Karpas-422 (cell line): ENCODE data around the gene ID2. TPM values are rescaled to one million over a fixed set of nuclear protein-coding genes. Genes with fewer than 3 reads are reported as not detected.

ENCODE experiments used
- DNase-seq: peaks from one replicate; pipeline ENCODE4 v3.0.0-alpha.2; 2015
- H2AFZ ChIP-seq: fragments of 200-600 bp; sonication (generic); 2 replicates; pipeline ENCODE4 v1.6.1; 2014; ENCODE audit warnings: antibody characterized with exemption, low read length, mixed read lengths
- H3K27ac ChIP-seq: fragments of 200-600 bp; sonication (generic); 2 replicates; pipeline ENCODE4 v1.5.1; 2014; ENCODE audit warnings: mild to moderate bottlenecking, low read length, moderate library complexity
- H3K27me3 ChIP-seq: fragments of 200-600 bp; sonication (generic); 2 replicates; pipeline ENCODE4 v1.6.1; 2014; ENCODE audit warnings: low read length, mixed read lengths
- H3K36me3 ChIP-seq: fragments of 200-600 bp; sonication (generic); 2 replicates; pipeline ENCODE4 v1.6.1; 2014; ENCODE audit warnings: low read length, mixed read lengths; ENCODE audit not compliant: insufficient read depth
- H3K4me1 ChIP-seq: fragments of 200-600 bp; sonication (generic); 2 replicates; pipeline ENCODE4 v1.6.1; 2014; ENCODE audit warnings: mild to moderate bottlenecking, low read length, mixed read lengths
- H3K4me2 ChIP-seq: fragments of 200-600 bp; sonication (generic); 2 replicates; pipeline ENCODE4 v1.6.1; 2014; ENCODE audit warnings: low read length, low read depth, mild to moderate bottlenecking; ENCODE audit not compliant: poor library complexity, severe bottlenecking
- H3K4me3 ChIP-seq: fragments of 200-600 bp; sonication (generic); 2 replicates; pipeline ENCODE4 v1.5.1; 2014; ENCODE audit warnings: mild to moderate bottlenecking, antibody characterized with exemption, low read length, mixed read lengths
- H3K79me2 ChIP-seq: fragments of 200-600 bp; sonication (generic); 2 replicates; pipeline ENCODE4 v1.6.1; 2014; ENCODE audit warnings: mild to moderate bottlenecking, low read length, mixed read lengths
- H3K9ac ChIP-seq: fragments of 200-600 bp; sonication (generic); 2 replicates; pipeline ENCODE4 v1.6.0; 2014; ENCODE audit warnings: low read length
- H3K9me2 ChIP-seq: fragments of 200-600 bp; sonication (generic), shearing (Covaris generic); replicated peaks from 2 replicates; pipeline ENCODE4 v1.6.0; 2014; ENCODE audit warnings: mild to moderate bottlenecking, low read length, moderate library complexity; ENCODE audit not compliant: insufficient read depth
- H3K9me3 ChIP-seq: fragments of 300-700, 200-600 bp; sonication (generic); 2 replicates; pipeline ENCODE4 v1.6.1; 2014; ENCODE audit warnings: low read length, mixed read lengths
- H4K20me1 ChIP-seq: fragments of 200-600 bp; sonication (generic); 2 replicates; pipeline ENCODE4 v1.6.1; 2014; ENCODE audit warnings: mild to moderate bottlenecking, antibody characterized with exemption, low read length, low read depth; ENCODE audit not compliant: insufficient read depth
- total RNA-seq: library from RNA; depleted of rRNA; stranded (reverse); fragments of >200 nt; shearing (Covaris generic); gene quantifications from 2 replicates; pipeline ENCODE4 v1.2.3, GENCODE V29; 2014; ENCODE audit warnings: low replicate concordance; rRNA removed

Gene ID2, protein sequence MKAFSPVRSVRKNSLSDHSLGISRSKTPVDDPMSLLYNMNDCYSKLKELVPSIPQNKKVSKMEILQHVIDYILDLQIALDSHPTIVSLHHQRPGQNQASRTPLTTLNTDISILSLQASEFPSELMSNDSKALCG
- total RNA-seq: 33.9 and 57.6 TPM in 2 replicates

DNA sequence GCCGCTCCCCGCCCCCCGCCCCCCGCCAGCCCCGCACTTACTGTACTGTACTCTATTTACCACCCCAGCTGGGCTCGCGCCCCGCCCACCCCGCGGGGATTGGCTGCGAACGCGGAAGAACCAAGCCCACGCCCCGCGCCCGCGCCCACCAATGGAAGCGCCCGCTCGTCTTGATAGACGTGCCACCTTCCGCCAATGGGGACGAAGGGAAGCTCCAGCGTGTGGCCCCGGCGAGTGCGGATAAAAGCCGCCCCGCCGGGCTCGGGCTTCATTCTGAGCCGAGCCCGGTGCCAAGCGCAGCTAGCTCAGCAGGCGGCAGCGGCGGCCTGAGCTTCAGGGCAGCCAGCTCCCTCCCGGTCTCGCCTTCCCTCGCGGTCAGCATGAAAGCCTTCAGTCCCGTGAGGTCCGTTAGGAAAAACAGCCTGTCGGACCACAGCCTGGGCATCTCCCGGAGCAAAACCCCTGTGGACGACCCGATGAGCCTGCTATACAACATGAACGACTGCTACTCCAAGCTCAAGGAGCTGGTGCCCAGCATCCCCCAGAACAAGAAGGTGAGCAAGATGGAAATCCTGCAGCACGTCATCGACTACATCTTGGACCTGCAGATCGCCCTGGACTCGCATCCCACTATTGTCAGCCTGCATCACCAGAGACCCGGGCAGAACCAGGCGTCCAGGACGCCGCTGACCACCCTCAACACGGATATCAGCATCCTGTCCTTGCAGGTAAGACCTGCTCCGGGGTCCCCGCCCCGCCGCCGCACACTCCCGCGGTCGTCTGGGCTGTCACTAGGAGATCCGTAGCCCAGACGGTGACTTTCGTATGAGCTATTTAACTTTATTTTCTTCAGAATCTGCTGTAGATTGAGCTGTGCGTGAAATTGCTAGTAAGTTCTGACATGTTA, at the start of gene ID2:
ID2 (plus strand) TSS at position 271 of the 907 bp plus-strand sequence; CDS start at position 381, 110 bp downstream.
- Histone ChIP-seq H3K4me1 (peaks cover 64% of the 10 kb centered on the region), H3K79me2 (no peaks in the 10 kb centered on the region), H4K20me1 (no peaks in the 10 kb centered on the region; the same call in 1 of the 2 replicates), H3K4me2 (peak within 1 kb of the TSS; percentile 97), H3K27me3 (peaks cover 5% of the 10 kb centered on the region; the same call in 1 of the 2 replicates), H3K9me3 (no peaks in the 10 kb centered on the region), H2AFZ (peak within 1 kb of the TSS; percentile 92), H3K27ac (peak within 1 kb of the TSS; percentile 80), H3K9ac (peak within 1 kb of the TSS; percentile 80), H3K36me3 (no peaks in the 10 kb centered on the region), H3K9me2 (no peaks in the 10 kb centered on the region), H3K4me3 (peak within 1 kb of the TSS; percentile 83)
- peak; percentile 99 for DNase-seq

DNA sequence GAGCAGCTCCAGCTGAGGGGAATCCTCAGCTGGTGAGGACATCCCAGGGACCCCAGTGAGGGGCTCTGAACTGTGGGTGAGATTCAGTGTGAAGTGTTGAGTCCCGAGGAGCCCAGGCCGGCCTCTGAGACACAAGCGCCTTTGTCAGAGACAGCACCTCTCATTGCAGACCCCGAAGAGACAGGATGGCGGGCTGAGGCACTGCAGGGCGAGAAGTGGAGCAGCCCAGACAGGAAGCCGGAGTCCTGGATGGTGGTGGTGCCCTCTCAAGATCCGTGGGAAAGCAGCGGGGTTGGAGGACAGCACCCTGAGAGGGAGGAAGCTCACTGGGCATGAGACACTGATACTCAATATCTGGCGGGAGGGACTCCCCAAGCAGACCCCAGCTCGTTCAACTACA, 49.1 kb upstream of the ID2 start:
- Histone ChIP-seq H3K27ac (no peak overlapping the region), H3K4me3 (no peak overlapping the region), H3K4me1 (peaks cover 18% of the 10 kb centered on the region), H3K79me2 (no peaks in the 10 kb centered on the region), H3K27me3 (no peaks in the 10 kb centered on the region), H3K9ac (no peak overlapping the region), H3K9me2 (no peaks in the 10 kb centered on the region), H3K9me3 (no peaks in the 10 kb centered on the region), H3K36me3 (no peaks in the 10 kb centered on the region), H3K4me2 (no peak overlapping the region), H4K20me1 (no peaks in the 10 kb centered on the region), H2AFZ (no peak overlapping the region)
- DNase-seq: no peak

DNA sequence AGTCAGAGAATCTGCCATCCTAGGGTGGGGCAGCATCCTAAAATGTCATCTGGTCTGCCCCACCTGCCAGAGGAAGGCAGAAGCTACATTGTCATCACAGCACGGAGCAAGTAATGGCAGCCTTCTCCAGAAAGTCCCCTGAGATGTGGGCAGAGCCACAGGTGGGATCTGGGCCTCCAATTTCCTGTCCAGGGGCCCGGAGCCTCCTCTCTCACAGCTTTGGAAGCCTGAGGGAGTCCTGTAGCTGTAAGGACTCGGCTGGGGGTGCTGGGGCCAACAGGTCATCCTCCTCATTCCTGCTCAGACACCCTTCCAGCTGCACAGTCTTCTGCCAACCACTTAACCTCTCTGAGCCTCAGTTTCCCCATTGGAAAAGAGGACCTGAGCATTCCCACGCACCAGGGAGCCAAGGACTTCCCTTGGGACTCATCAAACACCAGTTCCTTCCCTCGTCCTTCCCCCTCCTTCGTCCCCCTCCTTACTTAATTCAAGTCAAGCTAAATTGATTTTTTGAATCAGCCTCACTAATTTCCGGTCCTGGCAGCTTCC, 48.6 kb upstream of the ID2 start:
- Histone ChIP-seq H3K4me1 (peaks cover 18% of the 10 kb centered on the region), H3K27me3 (no peaks in the 10 kb centered on the region), H3K79me2 (no peaks in the 10 kb centered on the region), H4K20me1 (no peaks in the 10 kb centered on the region), H3K4me2 (no peak overlapping the region), H3K9me2 (no peaks in the 10 kb centered on the region), H3K36me3 (no peaks in the 10 kb centered on the region), H2AFZ (no peak overlapping the region), H3K4me3 (no peak overlapping the region), H3K27ac (no peak overlapping the region), H3K9me3 (no peaks in the 10 kb centered on the region), H3K9ac (no peak overlapping the region)
- no peak for DNase-seq

DNA sequence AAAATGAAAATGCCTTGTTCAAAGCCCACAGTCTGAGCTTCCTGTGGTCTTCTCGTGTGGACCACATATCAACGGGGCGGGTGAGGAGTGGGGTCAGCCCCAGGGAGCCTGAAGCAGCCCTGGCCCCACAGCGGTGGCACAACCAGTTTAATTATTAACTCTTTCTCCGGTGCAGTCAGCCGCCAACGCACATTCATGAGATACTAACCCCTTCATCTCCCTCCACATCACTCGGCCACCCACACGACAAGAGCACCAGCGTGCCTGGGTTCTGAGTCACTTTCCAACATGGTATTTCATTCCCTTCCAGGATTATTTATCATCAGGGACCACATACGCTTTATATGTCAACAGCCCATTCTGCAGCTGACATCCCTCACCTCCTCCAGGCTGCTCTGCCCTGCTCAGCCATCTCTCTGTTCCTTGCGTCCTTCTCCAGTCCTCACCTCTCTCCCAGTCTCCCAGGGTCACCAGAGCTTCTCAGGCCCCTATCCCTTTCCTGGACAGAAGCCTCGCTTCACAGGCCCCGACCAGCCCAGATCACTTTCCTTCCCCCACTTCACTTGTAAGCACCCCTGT, 48.0 kb upstream of the ID2 start:
- H3K9me2 ChIP-seq: no peaks in the 10 kb centered on the region
- no peaks in the 10 kb centered on the region for H3K79me2 ChIP-seq
- no peaks in the 10 kb centered on the region for H3K36me3 ChIP-seq
- H3K9ac ChIP-seq: no peak overlapping the region
- no peak overlapping the region for H3K4me3 ChIP-seq
- no peak overlapping the region for H3K4me2 ChIP-seq
- H3K27ac ChIP-seq: no peak overlapping the region
- no peak overlapping the region for H2AFZ ChIP-seq
- H4K20me1 ChIP-seq: no peaks in the 10 kb centered on the region
- H3K4me1 ChIP-seq: peaks cover 13% of the 10 kb centered on the region
- H3K27me3 ChIP-seq: no peaks in the 10 kb centered on the region
- no peaks in the 10 kb centered on the region for H3K9me3 ChIP-seq
- DNase-seq: no peak

DNA sequence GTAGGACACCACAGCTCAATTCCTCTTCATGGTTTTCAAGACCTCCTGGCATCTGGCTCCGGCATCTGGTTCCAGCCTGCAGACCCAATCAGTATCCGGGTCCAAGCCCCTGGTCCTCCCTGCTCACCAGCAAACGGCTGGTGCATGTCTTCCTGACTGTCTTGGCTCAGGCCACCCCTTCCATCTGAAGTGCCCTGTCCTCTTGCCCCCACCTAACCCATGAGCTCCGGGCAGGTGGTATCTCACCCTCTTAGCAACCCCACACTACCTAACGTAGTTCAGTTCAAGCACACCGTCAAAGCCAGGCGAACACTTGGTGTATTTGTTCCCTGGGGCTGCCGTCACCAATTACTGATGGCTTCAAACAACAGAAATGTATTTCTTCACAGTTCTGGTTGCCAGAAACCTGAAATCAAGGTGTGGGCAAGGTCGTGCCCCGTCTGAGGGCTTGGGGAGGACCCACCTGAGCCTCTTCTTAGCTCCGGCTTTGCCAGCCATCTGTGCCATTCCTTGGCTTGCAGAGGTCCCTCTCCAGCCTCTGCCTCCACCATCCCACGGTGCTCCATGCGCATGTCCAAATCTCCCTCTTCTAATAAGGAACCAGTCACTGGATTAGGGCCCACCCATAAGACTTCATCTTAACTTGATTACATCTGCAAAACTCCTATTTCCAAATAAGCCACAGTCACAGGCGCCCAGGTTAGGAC, 47.2 kb upstream of the ID2 start:
- Histone ChIP-seq H3K9me3 (no peaks in the 10 kb centered on the region), H3K9ac (no peak overlapping the region), H3K9me2 (no peaks in the 10 kb centered on the region), H3K4me1 (peaks cover 10% of the 10 kb centered on the region), H2AFZ (no peak overlapping the region), H4K20me1 (no peaks in the 10 kb centered on the region), H3K27me3 (no peaks in the 10 kb centered on the region), H3K4me2 (no peak overlapping the region), H3K27ac (no peak overlapping the region), H3K4me3 (no peak overlapping the region), H3K79me2 (no peaks in the 10 kb centered on the region), H3K36me3 (no peaks in the 10 kb centered on the region)
- no peak for DNase-seq

DNA sequence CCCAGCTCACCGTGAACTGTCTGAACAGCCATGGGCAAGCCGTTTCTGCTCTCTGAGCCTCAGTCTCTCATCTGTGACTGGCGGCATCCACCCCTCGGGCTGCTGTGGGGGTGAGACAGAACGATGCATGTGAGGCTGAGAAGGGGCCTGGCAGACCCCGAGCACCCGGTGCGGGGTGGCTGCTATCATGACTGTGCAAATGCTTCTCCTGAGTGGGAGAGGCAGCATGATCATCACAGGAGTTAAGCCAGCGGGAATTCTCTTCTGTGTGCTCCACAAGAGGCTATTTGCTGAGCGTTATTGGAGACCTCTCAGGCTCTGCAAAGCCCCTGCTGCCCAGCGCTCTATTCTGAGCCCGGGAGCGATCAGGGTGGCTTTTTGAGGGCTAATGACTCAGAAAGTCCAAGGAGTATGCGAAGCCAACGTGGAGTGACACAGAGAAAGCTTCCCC, 45.8 kb upstream of the ID2 start:
- no peak for DNase-seq
- no peak overlapping the region for H3K9ac ChIP-seq
- H3K4me2 ChIP-seq: no peak overlapping the region

DNA sequence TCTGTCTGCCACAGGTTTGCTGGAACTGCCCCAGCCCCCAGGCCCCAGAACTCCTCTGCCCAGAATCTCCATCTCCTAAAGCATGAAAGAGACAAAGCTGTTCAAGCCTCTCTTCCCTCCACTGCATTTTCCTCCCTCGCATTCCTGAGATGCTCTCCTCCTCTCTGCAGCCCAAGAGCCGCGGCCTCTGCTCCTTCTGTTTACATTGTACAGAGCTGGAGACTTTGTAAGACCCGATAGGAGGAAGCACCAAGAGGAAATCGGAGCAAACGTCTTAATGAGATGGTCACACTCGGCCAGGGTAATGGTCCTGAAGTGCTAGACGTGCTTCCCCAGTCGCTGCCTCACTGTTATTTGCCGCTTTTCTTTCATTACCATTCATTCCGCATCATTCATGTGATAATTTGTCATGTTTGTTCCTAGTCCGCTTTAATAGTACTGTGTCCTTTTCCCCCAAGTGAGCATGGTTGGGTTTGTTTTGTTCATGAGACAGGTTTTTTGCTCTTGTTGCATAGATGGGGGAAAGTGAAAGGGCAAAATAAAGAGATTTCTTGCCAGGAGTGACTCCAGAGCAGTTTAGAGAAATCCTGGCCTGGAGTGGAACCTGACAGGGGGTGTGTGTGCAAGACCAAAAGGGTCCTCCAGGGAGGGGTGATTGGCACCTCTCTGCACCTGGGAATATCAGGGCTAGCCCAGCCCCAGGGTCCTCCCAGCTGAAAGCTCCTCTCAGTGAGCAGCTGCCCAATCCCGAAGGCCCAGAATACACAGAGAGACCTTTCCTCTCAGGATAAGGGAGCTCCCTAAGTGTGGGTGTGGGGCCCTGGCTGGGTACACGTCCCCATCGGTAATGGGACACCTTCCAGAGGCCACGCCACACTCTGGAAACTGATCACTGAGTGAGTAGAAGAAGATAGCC, 44.9 kb upstream of the ID2 start:
- no peak for DNase-seq
- Histone ChIP-seq H3K9ac (no peak overlapping the region), H3K4me1 (peaks cover 1% of the 10 kb centered on the region; the same call in 1 of the 2 replicates), H3K27ac (no peak overlapping the region), H3K27me3 (no peaks in the 10 kb centered on the region), H3K9me3 (no peaks in the 10 kb centered on the region), H3K36me3 (no peaks in the 10 kb centered on the region), H3K4me2 (no peak overlapping the region), H2AFZ (no peak overlapping the region), H3K9me2 (no peaks in the 10 kb centered on the region), H3K79me2 (no peaks in the 10 kb centered on the region), H3K4me3 (no peak overlapping the region), H4K20me1 (no peaks in the 10 kb centered on the region)

More for the DNA sequence above, 45.8 kb upstream of the ID2 start:
- Histone ChIP-seq H3K9me2 (no peaks in the 10 kb centered on the region), H3K79me2 (no peaks in the 10 kb centered on the region), H3K27ac (no peak overlapping the region), H3K4me1 (peaks cover 10% of the 10 kb centered on the region), H3K4me3 (no peak overlapping the region), H3K27me3 (no peaks in the 10 kb centered on the region), H4K20me1 (no peaks in the 10 kb centered on the region), H3K36me3 (no peaks in the 10 kb centered on the region), H3K9me3 (no peaks in the 10 kb centered on the region), H2AFZ (no peak overlapping the region)
